Activated B cell treated with CpG ODN at 0.5 μM for 24 hours (primary cell): ENCODE measurements around the gene CDH15. TPM values are rescaled to one million over a fixed set of nuclear protein-coding genes. Genes with fewer than 3 reads are reported as not detected.
"Not testable (repeated sequence)": the region's sequence is repeated elsewhere in the genome, so short reads cannot be mapped to it uniquely, and the experiment has no call there.

Experiments used
- ATAC-seq: fragments of 200-7000 bp; cut with Tn5 transposase; one replicate; pipeline ENCODE4 v1.10.0; 2021; ENCODE audit warnings: low read depth, mild to moderate bottlenecking, moderate library complexity
- CTCF ChIA-PET: fragments of 350-600 bp; sonication (Branson Sonifier 250); formaldehyde crosslinking; loops from one replicate; lab custom pipeline; 2021; ENCODE audit warnings: antibody characterized with exemption; lab: Charles Lee
- POLR2A ChIA-PET: fragments of 350-600 bp; sonication (Branson Sonifier 250); formaldehyde crosslinking; loops from one replicate; lab custom pipeline; 2021; ENCODE audit warnings: antibody characterized with exemption; lab: Charles Lee
- DNase-seq: peaks from one replicate; pipeline ENCODE4 v3.0.0; 2022
- H3K27ac Mint-ChIP-seq: one replicate; pipeline ENCODE4 v1.8.0; 2020; ENCODE audit warnings: mixed read lengths
- H3K27me3 Mint-ChIP-seq: one replicate; pipeline ENCODE4 v1.8.0; 2021; ENCODE audit warnings: mixed read lengths
- H3K36me3 Mint-ChIP-seq: one replicate; pipeline ENCODE4 v1.8.0; 2021; ENCODE audit warnings: low read depth, mixed read lengths
- H3K4me1 Mint-ChIP-seq: one replicate; pipeline ENCODE4 v1.8.0; 2021; ENCODE audit warnings: mixed read lengths
- H3K4me3 Mint-ChIP-seq: one replicate; pipeline ENCODE4 v1.8.0; 2020; ENCODE audit warnings: mild to moderate bottlenecking, mixed read lengths
- H3K9me3 Mint-ChIP-seq: one replicate; pipeline ENCODE4 v1.8.0; 2020; ENCODE audit warnings: mixed read lengths
- intact Hi-C: fragments of 100-400 bp; cut with micrococcal nuclease; formaldehyde crosslinking; loops from one replicate; pipeline ENCODE4 v1.15.1; 2024
- total RNA-seq: library from RNA; stranded (reverse); gene quantifications from 2 replicates; pipeline ENCODE4 v1.2.3, GENCODE V29; 2022
- TF ChIP-seq, protein P1 (sequence below): fragments of 200-600 bp; IDR thresholded peaks from one replicate; pipeline ENCODE4 v1.8.0; 2022; ENCODE audit warnings: antibody characterized with exemption, mild to moderate bottlenecking

The CDH15 gene
- total RNA-seq, 1 donor from 2014 or later, result not detected

DNA sequence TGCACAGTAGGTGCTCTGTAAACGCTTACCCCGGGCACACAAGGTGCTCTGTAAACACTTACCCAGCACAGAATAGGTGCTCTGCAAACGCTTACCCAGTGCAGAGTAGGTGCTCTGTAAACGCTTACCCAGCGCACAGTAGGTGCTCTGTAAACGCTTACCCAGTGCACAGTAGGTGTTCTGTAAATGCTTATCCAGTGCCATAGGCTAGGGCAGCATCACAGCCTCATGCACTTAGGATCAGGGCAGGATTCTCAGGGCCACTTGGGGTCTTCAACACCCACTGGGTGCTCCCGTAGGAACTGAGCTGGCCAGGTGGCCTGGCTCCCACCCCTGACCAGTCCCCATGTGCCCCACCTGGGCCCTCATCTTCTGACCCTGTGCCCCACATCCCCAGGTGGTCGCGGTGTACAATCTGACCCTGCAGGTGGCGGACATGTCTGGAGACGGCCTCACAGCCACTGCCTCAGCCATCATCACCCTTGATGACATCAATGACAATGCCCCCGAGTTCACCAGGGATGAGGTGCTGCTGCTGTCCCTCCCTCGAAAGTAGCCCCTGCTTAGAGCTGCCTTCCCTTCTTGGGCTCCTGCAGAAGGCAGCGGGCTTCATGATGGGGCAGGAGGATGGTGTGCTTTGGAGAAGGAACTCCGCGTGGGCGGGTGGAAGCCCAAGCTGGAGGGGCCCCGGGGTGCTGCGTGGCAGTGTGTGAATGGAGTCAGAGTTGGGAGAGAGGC, 15.7 kb downstream of the CDH15 start:
- intact Hi-C loops, result no loop called here
- TF ChIP-seq, protein P1, sequence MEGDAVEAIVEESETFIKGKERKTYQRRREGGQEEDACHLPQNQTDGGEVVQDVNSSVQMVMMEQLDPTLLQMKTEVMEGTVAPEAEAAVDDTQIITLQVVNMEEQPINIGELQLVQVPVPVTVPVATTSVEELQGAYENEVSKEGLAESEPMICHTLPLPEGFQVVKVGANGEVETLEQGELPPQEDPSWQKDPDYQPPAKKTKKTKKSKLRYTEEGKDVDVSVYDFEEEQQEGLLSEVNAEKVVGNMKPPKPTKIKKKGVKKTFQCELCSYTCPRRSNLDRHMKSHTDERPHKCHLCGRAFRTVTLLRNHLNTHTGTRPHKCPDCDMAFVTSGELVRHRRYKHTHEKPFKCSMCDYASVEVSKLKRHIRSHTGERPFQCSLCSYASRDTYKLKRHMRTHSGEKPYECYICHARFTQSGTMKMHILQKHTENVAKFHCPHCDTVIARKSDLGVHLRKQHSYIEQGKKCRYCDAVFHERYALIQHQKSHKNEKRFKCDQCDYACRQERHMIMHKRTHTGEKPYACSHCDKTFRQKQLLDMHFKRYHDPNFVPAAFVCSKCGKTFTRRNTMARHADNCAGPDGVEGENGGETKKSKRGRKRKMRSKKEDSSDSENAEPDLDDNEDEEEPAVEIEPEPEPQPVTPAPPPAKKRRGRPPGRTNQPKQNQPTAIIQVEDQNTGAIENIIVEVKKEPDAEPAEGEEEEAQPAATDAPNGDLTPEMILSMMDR, result no peak
- Mint-ChIP-seq H3K27me3 (peaks cover 1% of the 10 kb centered on the region), H3K36me3 (no peaks in the 10 kb centered on the region), H3K4me1 (peaks cover 3% of the 10 kb centered on the region), H3K4me3 (no peak overlapping the region), H3K27ac (peak overlapping the region; percentile 24), H3K9me3 (no peaks in the 10 kb centered on the region)
- ChIA-PET CTCF (no interaction called here), POLR2A (interaction anchor here (0.6 kb wide), 1 partner anchor 13 kb away, joined by 5 read pairs; no protein-coding TSS in a partner anchor)
- DNase-seq (no peak), ATAC-seq (peak; percentile 57)

DNA sequence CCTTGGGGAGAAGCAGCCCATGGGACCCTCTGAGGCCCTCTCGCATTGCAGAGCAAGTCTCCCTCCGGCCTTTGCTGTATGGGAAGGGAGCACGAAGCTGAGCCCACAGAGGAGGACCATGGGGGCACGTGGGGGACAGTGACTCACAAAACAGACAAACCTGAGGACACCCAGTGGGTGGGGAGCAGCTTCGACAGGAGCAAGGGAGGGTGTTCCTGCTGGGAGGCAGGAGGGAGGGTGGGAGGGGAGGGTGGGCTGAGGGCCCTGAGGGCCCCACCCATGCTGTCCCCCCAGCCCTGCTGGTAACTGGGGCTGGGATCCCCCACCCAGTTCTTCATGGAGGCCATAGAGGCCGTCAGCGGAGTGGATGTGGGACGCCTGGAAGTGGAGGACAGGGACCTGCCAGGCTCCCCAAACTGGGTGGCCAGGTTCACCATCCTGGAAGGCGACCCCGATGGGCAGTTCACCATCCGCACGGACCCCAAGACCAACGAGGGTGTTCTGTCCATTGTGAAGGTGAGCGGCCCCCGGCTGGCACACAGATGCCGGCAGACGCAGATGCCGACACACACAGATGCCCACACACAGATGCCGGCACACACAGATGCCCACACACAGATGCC, 16.3 kb downstream of the CDH15 start:
- peak; percentile 12 for ATAC-seq
- no peaks in the 10 kb centered on the region for H3K36me3 Mint-ChIP-seq
- intact Hi-C loops, result no loop called here
- peaks cover 3% of the 10 kb centered on the region for H3K4me1 Mint-ChIP-seq
- no peak overlapping the region for H3K4me3 Mint-ChIP-seq
- no peaks in the 10 kb centered on the region for H3K27me3 Mint-ChIP-seq
- no peaks in the 10 kb centered on the region for H3K9me3 Mint-ChIP-seq
- TF ChIP-seq, protein P1, result no peak
- peak overlapping the region; percentile 6 for H3K27ac Mint-ChIP-seq
- POLR2A ChIA-PET, result interaction anchor here (0.6 kb wide), 1 partner anchor 14 kb away, joined by 5 read pairs; no protein-coding TSS in a partner anchor
- DNase-seq, result no peak
- CTCF ChIA-PET, result no interaction called here

DNA sequence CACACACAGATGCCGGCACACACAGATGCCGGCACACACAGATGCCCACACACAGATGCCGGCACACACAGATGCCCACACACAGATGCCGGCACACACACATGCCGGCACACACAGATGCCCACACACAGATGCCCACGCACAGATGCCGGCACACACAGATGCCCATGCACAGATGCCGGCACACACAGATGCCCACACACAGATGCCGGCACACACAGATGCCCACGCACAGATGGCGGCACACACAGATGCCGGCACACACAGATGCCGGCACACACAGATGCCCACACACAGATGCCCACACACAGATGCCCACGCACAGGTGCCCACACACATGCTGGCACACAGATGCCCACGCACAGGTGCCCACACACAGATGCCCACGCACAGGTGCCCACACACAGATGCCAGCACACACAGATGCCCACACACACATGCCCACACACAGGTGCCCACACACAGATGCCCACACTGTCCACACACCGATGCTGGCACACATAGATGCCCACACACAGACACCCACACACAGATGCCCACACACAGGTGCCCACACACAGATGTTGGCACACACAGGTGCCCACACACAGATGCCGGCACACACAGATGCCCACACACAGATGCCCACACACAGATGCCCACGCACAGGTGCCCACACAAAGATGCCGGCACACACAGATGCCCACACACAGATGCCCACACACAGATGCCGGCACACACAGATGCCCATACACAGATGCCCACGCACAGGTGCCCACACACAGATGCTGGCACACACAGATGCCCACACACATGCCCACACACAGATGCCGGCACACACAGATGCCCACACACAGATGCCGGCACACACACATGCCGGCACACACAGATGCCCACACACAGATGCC, 17.2 kb downstream of the CDH15 start:
- H3K4me1 Mint-ChIP-seq, H3K27ac Mint-ChIP-seq, H3K9me3 Mint-ChIP-seq, H3K4me3 Mint-ChIP-seq, POLR2A ChIA-PET, ATAC-seq, CTCF ChIA-PET, intact Hi-C loops, H3K27me3 Mint-ChIP-seq, DNase-seq, H3K36me3 Mint-ChIP-seq: not testable (repeated sequence)

DNA sequence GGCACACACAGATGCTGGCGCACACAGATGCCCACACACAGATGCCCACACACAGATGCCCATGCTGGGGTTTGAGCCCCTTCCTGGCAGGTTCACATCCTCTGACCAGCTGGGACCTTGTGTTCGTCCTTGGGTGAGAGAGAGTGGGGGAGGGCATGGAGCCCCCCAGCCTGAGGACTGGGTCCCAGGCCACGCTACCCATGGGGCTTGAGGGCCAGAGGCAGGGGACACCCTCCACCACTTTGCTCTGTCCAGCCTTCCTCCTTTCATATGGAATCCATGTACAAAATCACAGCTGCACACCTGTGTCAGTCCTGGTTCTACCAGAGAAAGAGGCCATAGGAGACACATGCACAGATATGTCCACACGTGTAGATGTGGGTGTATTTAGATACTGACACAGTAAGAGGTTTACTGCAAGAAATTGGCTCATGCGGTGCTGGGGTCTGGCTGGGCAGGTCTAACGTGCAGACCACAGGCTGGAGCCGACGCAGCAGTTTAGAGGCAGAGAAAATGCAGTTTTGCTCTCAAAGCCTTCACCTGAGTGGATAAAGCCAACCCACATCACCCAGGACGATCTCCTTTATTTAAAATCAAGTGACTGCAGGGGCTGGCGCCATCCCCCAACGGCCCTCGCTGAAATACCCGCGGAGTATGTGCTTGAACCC, 17.9 kb downstream of the CDH15 start:
- intact Hi-C loops, result no loop called here
- no peak overlapping the region for H3K4me3 Mint-ChIP-seq
- TF ChIP-seq, protein P1, result no peak
- no peak overlapping the region for H3K27ac Mint-ChIP-seq
- POLR2A ChIA-PET, result no interaction called here
- no peaks in the 10 kb centered on the region for H3K36me3 Mint-ChIP-seq
- DNase-seq (no peak), ATAC-seq (no peak)
- CTCF ChIA-PET, result no interaction called here
- no peaks in the 10 kb centered on the region for H3K27me3 Mint-ChIP-seq
- no peaks in the 10 kb centered on the region for H3K9me3 Mint-ChIP-seq
- H3K4me1 Mint-ChIP-seq, result peaks cover 3% of the 10 kb centered on the region

DNA sequence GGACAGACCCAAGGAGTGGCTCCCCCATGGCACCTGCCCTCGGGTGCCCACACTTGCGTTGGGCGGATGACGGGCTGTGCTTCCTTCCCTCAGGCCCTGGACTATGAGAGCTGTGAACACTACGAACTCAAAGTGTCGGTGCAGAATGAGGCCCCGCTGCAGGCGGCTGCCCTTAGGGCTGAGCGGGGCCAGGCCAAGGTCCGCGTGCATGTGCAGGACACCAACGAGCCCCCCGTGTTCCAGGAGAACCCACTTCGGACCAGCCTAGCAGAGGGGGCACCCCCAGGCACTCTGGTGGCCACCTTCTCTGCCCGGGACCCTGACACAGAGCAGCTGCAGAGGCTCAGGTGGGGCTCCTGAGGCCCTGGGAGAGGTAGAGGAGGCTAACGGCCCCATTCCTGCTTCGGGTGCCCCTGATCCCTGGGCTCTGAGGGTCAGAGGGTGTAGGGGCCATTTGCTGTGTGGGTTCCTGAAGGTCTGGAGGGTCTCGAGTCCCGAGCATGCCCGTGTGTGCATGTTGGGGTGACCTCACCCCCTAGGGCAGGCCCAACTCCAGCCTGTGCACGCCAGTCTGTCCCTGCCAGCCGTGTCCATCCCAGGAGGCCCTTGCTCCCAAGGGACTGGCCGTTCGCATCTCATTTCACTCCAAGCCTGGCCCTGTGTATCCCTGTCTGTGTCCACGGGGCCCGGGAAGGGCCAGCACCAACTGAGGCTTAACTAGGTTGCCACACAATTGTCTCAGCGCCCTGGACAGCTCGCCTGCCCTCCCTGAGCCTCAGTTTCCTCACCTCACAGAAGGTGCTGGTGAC, 18.8 kb downstream of the CDH15 start:
- intact Hi-C loops, result no loop called here
- POLR2A ChIA-PET, result no interaction called here
- Mint-ChIP-seq H3K36me3 (no peaks in the 10 kb centered on the region), H3K4me3 (no peak overlapping the region), H3K4me1 (peaks cover 3% of the 10 kb centered on the region), H3K27ac (no peak overlapping the region), H3K27me3 (no peaks in the 10 kb centered on the region), H3K9me3 (no peaks in the 10 kb centered on the region)
- DNase-seq (no peak), ATAC-seq (no peak)
- TF ChIP-seq, protein P1, result no peak
- CTCF ChIA-PET, result no interaction called here
